GM06990 (cell line): Measurements from ENCODE around the gene PTPRO.

ENCODE experiments used
- DNase-seq: peaks from one replicate; pipeline ENCODE4 v3.0.0-alpha.2; 2011; ENCODE audit not compliant: insufficient read length; ENCODE audit errors: extremely low read depth
- H3K27me3 ChIP-seq: replicated peaks from 2 replicates; pipeline ENCODE4 v1.6.0; 2011; ENCODE audit warnings: low read length; ENCODE audit not compliant: control insufficient read depth, insufficient read depth
- H3K36me3 ChIP-seq: 2 replicates; pipeline ENCODE4 v1.5.1; 2011; ENCODE audit warnings: low read length; ENCODE audit not compliant: control insufficient read depth, insufficient read depth
- H3K4me3 ChIP-seq: replicated peaks from 2 replicates; pipeline ENCODE4 v1.5.1; 2011; ENCODE audit warnings: low read depth, mild to moderate bottlenecking, control low read depth, low read length
- TF ChIP-seq, protein P1 (sequence below): IDR thresholded peaks from 2 replicates; pipeline ENCODE4 v1.5.1; 2011; ENCODE audit warnings: low read length, control low read depth, mild to moderate bottlenecking, inconsistent platforms; ENCODE audit not compliant: insufficient read depth, poor library complexity, severe bottlenecking

The PTPRO gene

DNA sequence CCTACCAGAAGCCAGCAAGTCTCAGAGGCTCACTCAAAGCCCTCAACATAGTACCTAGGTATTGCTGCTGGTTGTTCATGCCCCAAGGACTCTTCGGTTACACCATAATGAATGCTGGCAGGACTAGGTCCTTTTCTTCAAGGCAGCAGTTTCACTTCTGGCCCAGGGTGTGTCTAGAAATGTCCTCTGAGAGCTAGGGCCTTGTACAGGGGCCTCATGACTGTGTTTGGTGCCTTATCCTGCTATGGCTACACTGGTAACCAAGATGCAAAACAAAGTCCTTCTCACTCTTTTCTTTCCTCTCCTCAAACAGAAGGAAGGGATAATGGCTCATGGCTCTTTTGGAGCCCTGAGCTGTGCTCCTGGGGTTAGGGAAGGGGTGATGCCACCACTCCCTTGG, 15.2 kb upstream of the PTPRO start:
- Histone ChIP-seq H3K36me3 (no peaks in the 10 kb centered on the region), H3K4me3 (no peak overlapping the region), H3K27me3 (no peaks in the 10 kb centered on the region)
- TF ChIP-seq, protein P1, sequence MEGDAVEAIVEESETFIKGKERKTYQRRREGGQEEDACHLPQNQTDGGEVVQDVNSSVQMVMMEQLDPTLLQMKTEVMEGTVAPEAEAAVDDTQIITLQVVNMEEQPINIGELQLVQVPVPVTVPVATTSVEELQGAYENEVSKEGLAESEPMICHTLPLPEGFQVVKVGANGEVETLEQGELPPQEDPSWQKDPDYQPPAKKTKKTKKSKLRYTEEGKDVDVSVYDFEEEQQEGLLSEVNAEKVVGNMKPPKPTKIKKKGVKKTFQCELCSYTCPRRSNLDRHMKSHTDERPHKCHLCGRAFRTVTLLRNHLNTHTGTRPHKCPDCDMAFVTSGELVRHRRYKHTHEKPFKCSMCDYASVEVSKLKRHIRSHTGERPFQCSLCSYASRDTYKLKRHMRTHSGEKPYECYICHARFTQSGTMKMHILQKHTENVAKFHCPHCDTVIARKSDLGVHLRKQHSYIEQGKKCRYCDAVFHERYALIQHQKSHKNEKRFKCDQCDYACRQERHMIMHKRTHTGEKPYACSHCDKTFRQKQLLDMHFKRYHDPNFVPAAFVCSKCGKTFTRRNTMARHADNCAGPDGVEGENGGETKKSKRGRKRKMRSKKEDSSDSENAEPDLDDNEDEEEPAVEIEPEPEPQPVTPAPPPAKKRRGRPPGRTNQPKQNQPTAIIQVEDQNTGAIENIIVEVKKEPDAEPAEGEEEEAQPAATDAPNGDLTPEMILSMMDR = no peak
- DNase-seq = no peak

DNA sequence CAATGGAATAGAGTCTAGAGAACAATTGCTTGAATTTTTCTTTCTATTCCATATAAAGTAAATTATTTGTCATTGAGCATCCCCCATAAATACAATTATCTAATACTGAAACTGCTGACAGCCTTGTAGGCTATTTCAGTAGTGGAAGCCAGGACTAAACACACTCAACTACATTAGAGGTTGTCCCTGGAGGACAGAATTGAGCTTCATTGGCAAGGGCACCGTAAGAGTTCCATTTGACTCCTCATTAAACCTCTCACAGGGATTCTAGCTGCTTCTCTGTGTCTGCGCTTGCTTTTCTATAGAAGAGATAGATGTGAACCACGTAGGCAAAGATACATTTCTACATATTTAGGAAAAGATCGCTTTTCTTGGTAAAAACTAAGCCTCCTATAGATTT, 3.5 kb upstream of the PTPRO start:
- H3K27me3 ChIP-seq = no peaks in the 10 kb centered on the region; the same call in none of the 2 replicates
- H3K4me3 ChIP-seq = no peak overlapping the region
- DNase-seq = no peak
- no peaks in the 10 kb centered on the region for H3K36me3 ChIP-seq
- TF ChIP-seq, protein P1 = no peak

DNA sequence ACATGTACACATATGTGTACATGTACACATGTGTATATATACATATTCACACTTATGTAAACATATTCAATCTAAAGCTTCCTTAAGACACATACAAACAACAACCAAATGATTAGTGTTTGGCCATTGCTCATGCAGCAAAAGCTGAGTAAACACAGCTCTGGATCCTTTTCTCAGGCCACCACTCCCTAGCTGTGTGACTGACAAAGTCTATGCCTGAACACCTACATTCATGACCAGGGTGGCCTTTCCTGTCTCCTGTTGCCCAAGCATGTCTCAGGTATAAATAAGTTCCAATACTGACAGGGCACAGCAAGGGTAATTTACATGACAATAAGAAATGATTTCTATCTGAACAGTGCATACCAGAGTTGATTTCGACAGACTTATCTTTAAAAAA, 1.4 kb upstream of the PTPRO start:
- Histone ChIP-seq H3K4me3 (no peak overlapping the region), H3K27me3 (no peaks in the 10 kb centered on the region; the same call in none of the 2 replicates), H3K36me3 (no peaks in the 10 kb centered on the region)
- TF ChIP-seq, protein P1 = no peak
- no peak for DNase-seq

DNA sequence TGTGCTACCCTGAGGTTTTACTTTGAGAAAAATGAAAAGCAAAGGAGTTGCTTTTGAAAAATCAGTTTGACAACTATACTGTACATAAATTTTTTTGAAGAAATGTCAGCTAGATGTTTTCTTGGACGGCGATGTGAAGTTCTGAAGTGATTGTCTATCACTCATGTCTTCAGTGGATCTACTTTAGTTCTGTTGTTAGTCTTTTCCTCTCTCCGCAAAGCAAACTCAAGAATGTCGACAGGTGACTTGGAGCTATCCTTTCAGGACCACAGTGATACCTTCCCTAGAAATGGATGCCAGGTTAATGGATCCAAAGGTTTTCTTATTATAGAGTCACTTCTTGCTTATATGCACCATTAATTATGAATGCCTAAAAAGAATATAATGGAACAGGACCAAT, 1.2 kb downstream of the PTPRO start:
- Histone ChIP-seq H3K27me3 (no peaks in the 10 kb centered on the region; the same call in none of the 2 replicates), H3K4me3 (no peak overlapping the region)
- DNase-seq = no peak

DNA sequence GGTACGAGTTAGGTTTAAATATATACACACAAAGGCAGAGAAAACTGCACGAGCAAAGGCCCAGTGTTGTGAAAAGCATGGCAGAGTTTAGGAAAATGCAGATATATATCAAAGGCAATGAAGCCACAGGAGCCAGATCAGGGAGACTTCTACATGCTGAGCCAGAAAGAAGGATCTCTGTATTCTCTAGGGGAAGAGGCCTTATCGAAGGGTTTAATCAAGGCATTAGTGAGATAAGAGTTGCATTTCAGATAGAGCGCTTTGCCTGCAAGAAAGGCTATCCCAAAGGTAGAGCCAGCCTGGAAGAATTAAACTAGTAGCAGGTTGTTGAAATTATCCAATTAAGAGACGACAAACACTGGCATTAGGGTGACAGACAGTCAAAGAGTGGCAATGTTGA, 7.6 kb downstream of the PTPRO start:
- TF ChIP-seq, protein P1 = no peak
- H3K36me3 ChIP-seq = no peaks in the 10 kb centered on the region
- H3K27me3 ChIP-seq = no peaks in the 10 kb centered on the region
- no peak overlapping the region for H3K4me3 ChIP-seq
- no peak for DNase-seq

More for the DNA sequence above, 1.2 kb downstream of the PTPRO start:
- no peaks in the 10 kb centered on the region for H3K36me3 ChIP-seq
- TF ChIP-seq, protein P1 = no peak

DNA sequence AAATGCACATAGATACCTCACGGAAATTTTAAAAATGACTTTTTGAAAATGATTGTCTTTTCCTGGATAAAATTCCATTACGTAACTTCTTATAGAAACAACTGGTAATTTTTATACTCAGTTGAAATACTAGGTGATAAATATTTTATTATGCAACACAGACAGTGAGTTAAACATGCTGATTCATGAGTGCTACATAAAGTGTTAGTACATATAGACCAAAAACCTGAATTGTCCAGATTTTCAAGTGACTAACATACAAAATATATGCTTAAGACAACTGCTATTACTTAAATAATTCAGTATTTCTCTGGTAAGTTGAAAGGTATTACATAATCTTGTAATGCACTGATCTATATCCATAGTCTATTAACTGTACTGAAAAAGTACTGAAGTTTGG, 11.9 kb downstream of the PTPRO start:
- no peak for DNase-seq
- no peak overlapping the region for H3K4me3 ChIP-seq
- H3K27me3 ChIP-seq = no peaks in the 10 kb centered on the region
- TF ChIP-seq, protein P1 = no peak
- H3K36me3 ChIP-seq = no peaks in the 10 kb centered on the region
